ENCODE measurements around the gene HEG1.
"Not testable (repeated sequence)": the region's sequence is repeated elsewhere in the genome, so short reads cannot be mapped to it uniquely, and the experiment has no call there.

The HEG1 gene

GRCh38 chr3:125055913-125056745 lies at the start of gene HEG1:
Gene HEG1, minus strand, starts transcription at chr3:125055997. Its CDS starts 107 bp downstream, at chr3:125055890.
- in situ Hi-C loops (cut with MboI; ENCODE audit: low pct_unique_long_range_greater_than_20kb, low sequenced_read_pairs): no loop called here

GRCh38 chr3:125105116-125105515 lies 49.3 kb upstream of the HEG1 start:
- no peak for DNase-seq
- in situ Hi-C loops (cut with MboI; ENCODE audit: low pct_unique_long_range_greater_than_20kb, low sequenced_read_pairs): no loop called here

More at GRCh38 chr3:125055913-125056745, at the start of gene HEG1:
- peak; percentile 62 for DNase-seq

- in situ Hi-C loops (cut with MboI; ENCODE audit: low pct_unique_long_range_greater_than_20kb, low sequenced_read_pairs): no loop called here
Measured at GRCh38 chr3:125104639-125105038, 48.8 kb upstream of the HEG1 start.

DNA sequence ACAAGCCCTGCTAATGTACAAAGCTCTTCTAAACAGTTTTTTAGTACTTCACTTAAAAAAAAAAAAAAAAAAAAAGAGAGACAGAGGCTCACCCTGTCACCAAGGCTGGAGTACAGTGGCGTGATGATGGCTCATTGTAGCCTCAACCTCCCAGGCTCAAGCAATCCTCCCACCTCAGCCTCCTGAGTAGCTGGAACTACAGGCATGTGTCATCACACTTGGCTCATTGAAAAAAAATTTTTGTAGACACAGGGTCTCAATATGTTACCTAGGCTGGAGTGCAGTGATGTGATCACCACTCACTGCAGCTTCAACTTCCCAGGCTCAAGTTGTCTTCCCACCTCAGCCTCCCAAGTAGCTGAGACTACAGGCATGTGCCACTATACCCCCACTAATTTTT lies 47.6 kb upstream of the HEG1 start:
- in situ Hi-C loops (cut with MboI; ENCODE audit: low pct_unique_long_range_greater_than_20kb, low sequenced_read_pairs): no loop called here
- no peak for DNase-seq

More at GRCh38 chr3:125104639-125105038, 48.8 kb upstream of the HEG1 start:
- DNase-seq: no peak

- no peak for DNase-seq
- in situ Hi-C loops (cut with MboI; ENCODE audit: low pct_unique_long_range_greater_than_20kb, low sequenced_read_pairs): no loop called here
Measured at GRCh38 chr3:125102470-125102869, 46.7 kb upstream of the HEG1 start.

GRCh38 chr3:125098611-125099291 lies 43.0 kb upstream of the HEG1 start:
- no peak for DNase-seq

DNA sequence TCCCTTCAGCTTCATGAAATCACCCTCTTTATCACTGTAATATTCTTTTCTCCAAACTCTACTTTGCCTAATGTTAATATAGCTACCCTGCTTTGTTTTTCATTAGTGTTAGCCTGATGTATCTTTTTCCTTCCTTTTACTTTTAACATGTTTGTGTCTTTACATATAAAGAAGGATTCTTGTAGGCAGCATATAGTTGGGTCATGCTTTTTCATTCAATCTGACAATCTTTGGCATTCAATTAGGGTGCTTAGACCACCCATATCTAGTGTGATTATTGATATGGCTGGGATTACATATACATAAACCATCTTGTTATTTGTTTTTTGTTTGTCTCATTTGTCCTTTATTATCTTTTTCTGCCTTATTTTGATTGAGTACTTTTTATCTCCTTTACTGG lies 34.9 kb upstream of the HEG1 start:
- DNase-seq: no peak
- in situ Hi-C loops (cut with MboI; ENCODE audit: low pct_unique_long_range_greater_than_20kb, low sequenced_read_pairs): no loop called here

More at GRCh38 chr3:125098611-125099291, 43.0 kb upstream of the HEG1 start:
- in situ Hi-C loops (cut with MboI; ENCODE audit: low pct_unique_long_range_greater_than_20kb, low sequenced_read_pairs): no loop called here

DNA sequence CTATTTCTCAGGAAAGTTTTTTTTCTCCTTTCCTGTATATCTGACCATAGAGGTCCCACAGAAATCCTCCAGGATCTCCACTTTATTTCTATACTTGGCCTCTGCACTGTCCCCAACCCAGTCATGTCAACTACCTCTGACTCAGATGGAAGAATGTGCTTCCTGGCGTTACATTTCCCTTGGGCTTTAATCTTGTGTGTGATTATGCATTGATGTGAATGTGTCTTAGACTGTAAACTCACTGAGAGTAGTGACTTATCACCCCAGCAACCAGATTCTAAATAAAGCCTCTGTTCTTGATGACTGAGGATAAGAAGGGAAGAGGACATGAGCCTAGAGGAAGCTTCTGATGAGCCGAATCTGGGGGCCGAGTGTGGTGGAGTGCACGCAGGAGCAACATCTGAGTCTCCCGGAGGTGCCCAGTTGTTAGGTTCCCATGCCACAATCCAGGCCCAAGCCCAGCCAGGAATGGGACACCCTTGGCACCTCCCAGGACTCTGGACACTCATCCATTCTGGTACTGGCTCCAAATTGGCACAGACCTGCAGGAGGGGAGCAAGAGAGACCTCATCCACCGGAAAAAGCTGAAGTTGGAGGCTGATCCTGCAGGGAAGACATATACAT lies 32.1 kb upstream of the HEG1 start:
- in situ Hi-C loops (cut with MboI; ENCODE audit: low pct_unique_long_range_greater_than_20kb, low sequenced_read_pairs): no loop called here
- DNase-seq: no peak

DNA sequence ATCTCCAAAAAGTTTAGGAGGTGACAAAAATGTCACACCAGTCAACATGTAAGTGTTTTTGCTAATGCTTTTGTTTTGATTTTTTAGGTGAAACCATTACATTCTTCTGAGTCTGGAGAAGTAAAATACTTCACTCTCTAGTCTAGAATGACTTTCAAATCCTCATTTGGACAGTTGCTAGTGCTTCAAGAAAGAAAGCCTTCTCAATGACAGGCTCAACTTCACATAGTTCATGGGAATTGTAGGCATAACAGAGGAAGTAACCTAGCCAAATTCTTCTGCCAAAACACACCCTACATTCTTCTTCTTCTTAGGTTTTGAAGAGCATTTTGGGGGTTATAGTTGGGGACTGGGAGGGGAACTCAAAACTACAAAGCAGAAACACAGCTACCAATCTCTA lies 29.4 kb upstream of the HEG1 start:
- in situ Hi-C loops (cut with MboI; ENCODE audit: low pct_unique_long_range_greater_than_20kb, low sequenced_read_pairs): no loop called here
- DNase-seq: no peak

DNA sequence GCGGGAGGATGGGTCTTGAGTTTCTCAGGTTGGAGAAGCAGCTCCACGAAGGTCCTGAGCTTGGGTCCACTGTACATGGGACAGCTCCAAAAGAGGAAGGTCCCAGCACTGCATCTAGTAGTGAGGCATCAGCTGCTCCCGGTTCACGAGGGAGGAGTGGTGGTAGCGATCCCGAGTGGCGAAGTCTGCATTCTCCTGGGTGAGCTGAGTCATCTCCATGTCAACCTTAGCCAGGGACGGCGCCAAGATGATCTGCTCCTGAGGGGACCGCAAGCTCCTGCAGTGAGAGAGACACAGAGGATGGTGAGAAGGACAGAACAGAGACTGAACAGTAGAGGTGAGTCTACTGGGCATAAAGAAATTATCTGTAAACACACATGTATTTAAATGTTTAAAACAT lies 28.0 kb upstream of the HEG1 start:
- in situ Hi-C loops (cut with MboI; ENCODE audit: low pct_unique_long_range_greater_than_20kb, low sequenced_read_pairs): no loop called here
- DNase-seq: no peak

DNA sequence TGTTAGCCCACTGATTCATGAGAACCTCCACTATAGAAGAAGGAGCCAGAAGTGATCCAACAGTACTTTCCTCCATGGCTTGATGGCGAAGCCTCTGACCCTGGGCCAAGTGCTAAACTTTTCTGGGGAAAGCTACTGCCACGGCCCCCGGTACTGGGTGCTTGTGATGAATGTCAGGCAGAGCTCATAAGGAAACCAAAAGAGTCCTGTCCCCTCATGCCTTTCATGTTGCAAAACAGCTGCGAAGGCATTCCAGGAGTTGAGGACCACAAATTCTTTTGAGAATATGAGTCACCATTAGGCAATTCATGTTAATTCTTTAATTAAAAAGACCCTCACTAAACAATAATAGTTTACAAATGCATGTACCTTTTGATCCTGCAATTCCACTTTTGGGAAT lies 26.5 kb upstream of the HEG1 start:
- DNase-seq; in situ Hi-C loops (cut with MboI; ENCODE audit: low pct_unique_long_range_greater_than_20kb, low sequenced_read_pairs): not testable (repeated sequence)

- in situ Hi-C loops (cut with MboI; ENCODE audit: low pct_unique_long_range_greater_than_20kb, low sequenced_read_pairs): no loop called here
- no peak for DNase-seq
Measured at GRCh38 chr3:125080077-125080476, 24.3 kb upstream of the HEG1 start.

DNA sequence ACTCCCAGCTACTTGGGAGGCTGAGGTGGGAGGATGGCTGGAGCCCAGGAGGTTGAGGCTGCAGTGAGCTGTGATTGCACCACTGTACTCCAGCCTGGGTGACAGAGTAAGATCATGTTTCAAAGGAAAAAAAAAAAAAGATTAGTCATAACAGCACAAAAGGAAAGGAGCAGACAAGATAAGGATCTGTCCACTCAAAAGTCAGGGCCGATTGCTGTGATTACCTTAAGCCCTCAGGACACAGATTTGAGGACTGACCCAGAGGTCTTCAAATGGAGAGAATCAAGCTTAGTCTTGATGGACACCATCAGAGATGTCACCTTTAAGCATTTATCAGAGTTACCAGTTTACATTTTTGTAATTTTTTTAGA lies 23.9 kb upstream of the HEG1 start:
- in situ Hi-C loops (cut with MboI; ENCODE audit: low pct_unique_long_range_greater_than_20kb, low sequenced_read_pairs): no loop called here
- DNase-seq: no peak

GRCh38 chr3:125078951-125079674 lies 23.3 kb upstream of the HEG1 start:
- DNase-seq: no peak
- in situ Hi-C loops (cut with MboI; ENCODE audit: low pct_unique_long_range_greater_than_20kb, low sequenced_read_pairs): no loop called here

- in situ Hi-C loops (cut with MboI; ENCODE audit: low pct_unique_long_range_greater_than_20kb, low sequenced_read_pairs): no loop called here
- DNase-seq: peak; percentile 33
Measured at GRCh38 chr3:125077864-125078263, 22.1 kb upstream of the HEG1 start.

GRCh38 chr3:125076464-125076863 lies 20.7 kb upstream of the HEG1 start:
- in situ Hi-C loops (cut with MboI; ENCODE audit: low pct_unique_long_range_greater_than_20kb, low sequenced_read_pairs): no loop called here
- no peak for DNase-seq

- in situ Hi-C loops (cut with MboI; ENCODE audit: low pct_unique_long_range_greater_than_20kb, low sequenced_read_pairs): no loop called here
- no peak for DNase-seq
Measured at GRCh38 chr3:125075738-125076137, 19.9 kb upstream of the HEG1 start.

- in situ Hi-C loops (cut with MboI; ENCODE audit: low pct_unique_long_range_greater_than_20kb, low sequenced_read_pairs): no loop called here
- DNase-seq: no peak
Measured at GRCh38 chr3:125073390-125073905, 17.7 kb upstream of the HEG1 start.

DNA sequence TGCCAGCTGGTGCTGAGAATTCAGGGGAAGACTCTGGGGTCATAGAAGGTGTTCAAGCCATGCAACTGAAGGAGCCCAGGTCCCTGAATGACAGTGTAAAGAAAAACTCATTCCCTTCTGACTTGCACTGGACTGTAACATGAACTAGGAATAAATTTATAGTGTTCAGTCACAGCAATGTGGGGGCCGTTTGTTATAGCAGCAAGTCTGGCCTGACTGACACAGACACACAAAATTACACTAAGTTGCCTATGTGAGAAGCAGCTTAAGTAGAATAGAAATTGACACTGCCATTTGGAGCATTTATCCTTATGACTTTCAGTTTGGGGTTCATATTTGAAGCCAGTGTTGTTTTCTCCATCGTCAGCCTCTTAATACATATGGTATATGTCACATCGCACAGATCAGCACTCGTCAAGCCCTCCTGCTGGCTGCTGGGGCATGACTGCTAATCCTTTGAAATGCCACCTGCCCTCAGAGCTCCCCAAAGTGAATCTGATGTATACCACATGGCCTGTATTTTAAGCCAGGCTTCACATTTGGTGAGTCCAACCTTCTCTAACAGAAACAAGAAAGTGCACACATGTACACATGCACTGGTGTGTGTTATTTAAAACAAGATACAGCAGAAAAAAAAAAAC lies 17.1 kb upstream of the HEG1 start:
- DNase-seq: no peak
- in situ Hi-C loops (cut with MboI; ENCODE audit: low pct_unique_long_range_greater_than_20kb, low sequenced_read_pairs): no loop called here
